Transverse colon (tissue), 4 donors: ENCODE data around the gene SMAD1.

Experiments
- EP300 ChIP-seq: sonication (generic); formaldehyde crosslinking; IDR thresholded peaks from one replicate; pipeline ENCODE4 v1.6.1; 2017; ENCODE audit warnings: antibody characterized with exemption, low read depth
- POLR2AphosphoS5 ChIP-seq, 3 donors: sonication (generic); formaldehyde crosslinking; IDR thresholded peaks; one replicate each; pipeline ENCODE4 v1.6.1; 2016; ENCODE audit warnings: antibody characterized with exemption in 3 of 3
- TF ChIP-seq, protein P1 (sequence below), 5 experiments: fragments of 200-600 bp in 3 of 5; fragments of 450-650 bp in 2 of 5; sonication (generic) in 3 of 5; IDR thresholded peaks; 1 replicate in 2 of 5; 2 replicates in 3 of 5; pipeline ENCODE4 v1.5.1; 2016 to 2017; ENCODE audit warnings: antibody characterized with exemption in 5 of 5, inconsistent platforms in 3 of 5, mild to moderate bottlenecking in 2 of 5, moderate library complexity in 1 of 5

DNA sequence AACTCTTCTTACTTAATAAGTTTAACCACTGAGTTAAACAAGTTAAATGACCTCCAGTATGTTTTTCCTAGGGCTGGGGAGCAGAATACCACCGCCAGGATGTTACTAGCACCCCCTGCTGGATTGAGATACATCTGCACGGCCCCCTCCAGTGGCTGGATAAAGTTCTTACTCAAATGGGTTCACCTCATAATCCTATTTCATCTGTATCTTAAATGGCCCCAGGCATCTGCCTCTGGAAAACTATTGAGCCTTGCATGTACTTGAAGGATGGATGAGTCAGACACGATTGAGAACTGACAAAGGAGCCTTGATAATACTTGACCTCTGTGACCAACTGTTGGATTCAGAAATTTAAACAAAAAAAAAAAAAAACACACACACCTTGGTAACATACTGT is 76.1 kb downstream of the SMAD1 start:
- TF ChIP-seq POLR2AphosphoS5 (IDR thresholded peaks at IDR 0.05) (no peak), EP300 (no peak)
- TF ChIP-seq, protein P1, sequence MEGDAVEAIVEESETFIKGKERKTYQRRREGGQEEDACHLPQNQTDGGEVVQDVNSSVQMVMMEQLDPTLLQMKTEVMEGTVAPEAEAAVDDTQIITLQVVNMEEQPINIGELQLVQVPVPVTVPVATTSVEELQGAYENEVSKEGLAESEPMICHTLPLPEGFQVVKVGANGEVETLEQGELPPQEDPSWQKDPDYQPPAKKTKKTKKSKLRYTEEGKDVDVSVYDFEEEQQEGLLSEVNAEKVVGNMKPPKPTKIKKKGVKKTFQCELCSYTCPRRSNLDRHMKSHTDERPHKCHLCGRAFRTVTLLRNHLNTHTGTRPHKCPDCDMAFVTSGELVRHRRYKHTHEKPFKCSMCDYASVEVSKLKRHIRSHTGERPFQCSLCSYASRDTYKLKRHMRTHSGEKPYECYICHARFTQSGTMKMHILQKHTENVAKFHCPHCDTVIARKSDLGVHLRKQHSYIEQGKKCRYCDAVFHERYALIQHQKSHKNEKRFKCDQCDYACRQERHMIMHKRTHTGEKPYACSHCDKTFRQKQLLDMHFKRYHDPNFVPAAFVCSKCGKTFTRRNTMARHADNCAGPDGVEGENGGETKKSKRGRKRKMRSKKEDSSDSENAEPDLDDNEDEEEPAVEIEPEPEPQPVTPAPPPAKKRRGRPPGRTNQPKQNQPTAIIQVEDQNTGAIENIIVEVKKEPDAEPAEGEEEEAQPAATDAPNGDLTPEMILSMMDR (IDR thresholded peaks at IDR 0.05), result peak; percentile 83 to 87 (median 86)
